Trophoblast cell (in vitro differentiated cells and primary cell): ENCODE results near the gene MCM3AP.

ENCODE experiments used
- DNase-seq, 2 donors: peaks; one replicate each; pipeline ENCODE4 v3.0.0-alpha.2; 2016
- H2AFZ ChIP-seq: 2 replicates; pipeline ENCODE4 v1.6.1; 2013; ENCODE audit warnings: low read length, moderate library complexity, mild to moderate bottlenecking; ENCODE audit not compliant: insufficient read depth, poor library complexity
- H2AK5ac ChIP-seq: 2 replicates; pipeline ENCODE4 v1.6.1; 2013; ENCODE audit warnings: mild to moderate bottlenecking, low read length
- H2BK120ac ChIP-seq: 2 replicates; pipeline ENCODE4 v1.6.1; 2013; ENCODE audit warnings: low read length, mild to moderate bottlenecking, moderate library complexity; ENCODE audit not compliant: insufficient read depth, poor library complexity
- H2BK12ac ChIP-seq: 2 replicates; pipeline ENCODE4 v1.6.1; 2013; ENCODE audit warnings: mild to moderate bottlenecking, low read length, moderate library complexity
- H2BK5ac ChIP-seq: 2 replicates; pipeline ENCODE4 v1.6.1; 2013; ENCODE audit warnings: low read length, low read depth, moderate library complexity, mild to moderate bottlenecking; ENCODE audit not compliant: poor library complexity
- H3K14ac ChIP-seq: 2 replicates; pipeline ENCODE4 v1.6.1; 2013; ENCODE audit warnings: mild to moderate bottlenecking, low read length
- H3K18ac ChIP-seq: 2 replicates; pipeline ENCODE4 v1.6.1; 2013; ENCODE audit warnings: mild to moderate bottlenecking, low read length
- H3K23ac ChIP-seq: 2 replicates; pipeline ENCODE4 v1.6.1; 2013; ENCODE audit warnings: low read length
- H3K27ac ChIP-seq: 2 replicates; pipeline ENCODE4 v1.5.1; 2013; ENCODE audit warnings: low read depth, mild to moderate bottlenecking, inconsistent platforms, low read length, moderate library complexity
- H3K27me3 ChIP-seq: 2 replicates; pipeline ENCODE4 v1.6.1; 2013; ENCODE audit warnings: inconsistent platforms, mild to moderate bottlenecking, low read length, moderate library complexity; ENCODE audit not compliant: insufficient read depth
- H3K36me3 ChIP-seq, 2 experiments: 1 replicate in 1 of 2; 2 replicates in 1 of 2; pipeline ENCODE4 v1.6.1; 2013; ENCODE audit warnings: low read length in 2 of 2, mild to moderate bottlenecking in 2 of 2, moderate library complexity in 1 of 2; ENCODE audit not compliant: insufficient read depth in 2 of 2, control insufficient read depth in 1 of 2
- H3K4ac ChIP-seq: 2 replicates; pipeline ENCODE4 v1.6.1; 2013; ENCODE audit warnings: low read depth, mild to moderate bottlenecking, low read length, moderate library complexity
- H3K4me1 ChIP-seq, 2 experiments: 1 replicate in 1 of 2; 2 replicates in 1 of 2; pipeline ENCODE4 v1.6.1; 2013; ENCODE audit warnings: low read length in 2 of 2, mild to moderate bottlenecking in 2 of 2, moderate library complexity in 1 of 2; ENCODE audit not compliant: insufficient read depth in 2 of 2, control insufficient read depth in 1 of 2
- H3K4me2 ChIP-seq: 2 replicates; pipeline ENCODE4 v1.6.1; 2013; ENCODE audit warnings: inconsistent platforms, mild to moderate bottlenecking, low read length, moderate library complexity
- H3K4me3 ChIP-seq: 2 replicates; pipeline ENCODE4 v1.5.1; 2013; ENCODE audit warnings: mild to moderate bottlenecking, low read depth, low read length, inconsistent platforms
- H3K79me1 ChIP-seq: one replicate; pipeline ENCODE4 v1.6.1; 2013; ENCODE audit warnings: low read length
- H3K79me2 ChIP-seq: 2 replicates; pipeline ENCODE4 v1.6.1; 2013; ENCODE audit warnings: low read length, mild to moderate bottlenecking; ENCODE audit not compliant: control insufficient read depth, insufficient read depth, poor library complexity
- H3K9ac ChIP-seq: 2 replicates; pipeline ENCODE4 v1.6.1; 2013; ENCODE audit warnings: mild to moderate bottlenecking, low read length
- H3K9me3 ChIP-seq: 2 replicates; pipeline ENCODE4 v1.6.1; 2013; ENCODE audit warnings: low read depth, mild to moderate bottlenecking, control low read depth, inconsistent platforms, low read length; ENCODE audit not compliant: insufficient read depth
- H4K12ac ChIP-seq: 2 replicates; pipeline ENCODE4 v1.6.1; 2013; ENCODE audit warnings: low read depth, mild to moderate bottlenecking, low read length, moderate library complexity
- H4K8ac ChIP-seq: 2 replicates; pipeline ENCODE4 v1.6.1; 2013; ENCODE audit warnings: low read depth, mild to moderate bottlenecking, low read length, moderate library complexity
- H4K91ac ChIP-seq: one replicate; pipeline ENCODE4 v1.6.1; 2013; ENCODE audit warnings: low read depth, mild to moderate bottlenecking, low read length, moderate library complexity
- WGBS: extraction: QIAGEN DNeasy Blood & Tissue Kit; methylation state at CpG from one replicate; pipeline ENCODE4 v1.1.7; 2013; ENCODE audit warnings: missing lambda C conversion rate; ENCODE audit not compliant: insufficient read length, insufficient coverage; ENCODE audit errors: extremely low coverage; 5-methylcytosine and 5-hydroxymethylcytosine counted together

The MCM3AP gene

DNA sequence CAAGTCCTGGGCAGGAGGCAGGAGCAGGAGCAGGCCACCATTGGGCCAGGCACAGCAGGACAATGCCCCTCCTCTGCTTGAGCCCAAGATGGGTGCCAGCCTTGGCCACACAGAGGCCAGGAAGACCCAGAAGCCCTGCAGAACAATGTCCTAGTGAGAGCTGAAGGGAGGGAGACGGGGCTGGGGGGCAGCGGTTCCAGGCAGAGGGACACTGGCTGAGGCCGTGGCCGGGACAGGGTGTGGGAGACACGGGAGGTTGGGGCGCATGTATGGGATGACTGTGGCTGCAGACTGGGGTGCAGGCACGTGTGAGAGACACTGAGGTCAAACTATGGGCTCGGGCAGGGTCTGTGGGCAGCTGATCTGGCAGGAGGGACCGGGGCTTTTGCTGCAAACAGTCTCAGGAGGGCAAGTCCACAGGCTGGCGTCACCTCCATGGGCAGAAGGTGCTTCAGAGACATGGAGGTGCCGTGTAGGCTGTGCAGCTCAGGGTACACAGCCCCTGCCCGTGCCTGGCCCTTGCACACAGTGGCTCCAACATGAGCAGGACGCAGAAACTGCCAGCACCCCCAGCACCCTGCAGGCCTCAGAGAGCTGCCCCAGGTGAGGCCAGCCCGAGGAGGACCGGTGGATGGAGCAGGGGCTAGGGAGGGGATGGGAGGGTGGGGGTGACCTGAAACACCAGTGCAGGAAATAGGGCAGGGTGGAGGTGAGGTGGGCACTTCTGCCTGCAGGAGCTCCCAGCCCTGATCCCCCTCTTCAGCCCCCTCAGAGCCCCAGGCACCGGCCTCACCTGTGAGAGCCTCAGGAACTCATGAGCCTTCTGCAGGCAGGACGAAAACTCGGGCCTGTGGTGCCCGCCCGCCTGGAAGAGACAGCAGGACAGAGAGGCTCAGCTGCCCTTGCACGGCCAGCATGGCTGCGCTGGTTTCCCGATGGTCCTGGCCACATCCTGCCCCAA is 76.4 kb downstream of the MCM3AP start:
- no peak overlapping the region for H2BK12ac ChIP-seq
- H3K79me2 ChIP-seq, result peaks cover 2% of the 10 kb centered on the region
- no peak overlapping the region for H4K12ac ChIP-seq
- H2BK120ac ChIP-seq, result no peak overlapping the region
- no peak for DNase-seq
- no peak overlapping the region for H3K27ac ChIP-seq
- no peak overlapping the region for H3K9ac ChIP-seq
- H3K36me3 ChIP-seq, result peaks cover 81 to 82% of the 10 kb centered on the region in 2 experiments
- H2BK5ac ChIP-seq, result no peak overlapping the region
- H3K23ac ChIP-seq, result no peak overlapping the region
- H3K4me2 ChIP-seq, result no peak overlapping the region
- no peak overlapping the region for H3K14ac ChIP-seq
- no peak overlapping the region for H3K18ac ChIP-seq
- H3K79me1 ChIP-seq, result peaks cover 11% of the 10 kb centered on the region
- H3K4ac ChIP-seq, result no peak overlapping the region
- H2AFZ ChIP-seq, result no peak overlapping the region
- no peak overlapping the region for H3K4me3 ChIP-seq
- H2AK5ac ChIP-seq, result no peak overlapping the region
- H3K27me3 ChIP-seq, result no peaks in the 10 kb centered on the region
- H3K4me1 ChIP-seq, result peaks cover 11 to 13% of the 10 kb centered on the region in 2 experiments
- H4K8ac ChIP-seq, result no peak overlapping the region
- no peak overlapping the region for H4K91ac ChIP-seq
- WGBS, result no CpG with 5 or more reads among the region's 23 CpGs
- no peaks in the 10 kb centered on the region for H3K9me3 ChIP-seq

DNA sequence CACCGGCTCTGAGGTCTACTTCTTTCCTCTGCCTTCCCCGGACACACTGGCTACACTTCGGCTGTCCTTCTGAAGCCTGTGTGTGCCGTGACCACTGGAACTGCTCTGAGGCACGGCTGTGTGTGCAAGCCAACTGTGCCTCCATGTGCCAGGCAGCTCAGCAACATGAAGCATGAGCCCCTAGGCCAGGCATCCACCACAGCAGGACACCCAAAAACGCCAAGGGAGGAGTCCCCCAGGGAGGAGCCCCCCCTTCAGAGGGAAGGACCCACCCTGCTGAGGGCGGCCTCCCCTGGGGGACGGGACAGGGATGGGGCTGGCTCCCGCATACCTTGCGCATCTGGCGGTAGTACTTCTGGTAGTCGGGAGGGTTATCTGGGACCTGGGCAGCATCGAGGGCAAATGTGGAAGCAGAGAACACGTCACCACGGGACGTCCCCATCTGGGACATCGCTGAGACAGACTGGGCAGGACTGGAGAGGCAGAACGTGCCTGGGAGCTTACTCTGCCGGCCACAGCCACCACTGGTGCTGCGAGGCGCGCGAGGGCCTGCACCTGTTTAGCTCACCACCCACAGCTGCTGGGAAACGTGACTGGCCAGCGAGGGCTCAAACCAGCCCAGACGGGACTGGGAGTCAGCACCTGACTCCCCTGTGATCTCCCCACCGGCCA is 77.4 kb downstream of the MCM3AP start:
- Histone ChIP-seq H3K4me1 (peaks cover 2 to 3% of the 10 kb centered on the region in 2 experiments), H4K91ac (no peak overlapping the region), H3K36me3 (peaks cover 83% of the 10 kb centered on the region in 2 experiments), H4K8ac (no peak overlapping the region), H2BK120ac (no peak overlapping the region), H3K4me2 (no peak overlapping the region), H2BK5ac (no peak overlapping the region), H3K4me3 (no peak overlapping the region), H3K4ac (no peak overlapping the region), H4K12ac (no peak overlapping the region), H3K18ac (no peak overlapping the region), H3K79me2 (peaks cover under 1% of the 10 kb centered on the region), H3K79me1 (peaks cover 6% of the 10 kb centered on the region), H3K27ac (no peak overlapping the region), H2BK12ac (no peak overlapping the region), H3K14ac (no peak overlapping the region), H2AK5ac (no peak overlapping the region), H3K27me3 (no peaks in the 10 kb centered on the region), H3K9ac (no peak overlapping the region), H3K23ac (no peak overlapping the region), H2AFZ (no peak overlapping the region), H3K9me3 (no peaks in the 10 kb centered on the region)
- no peak for DNase-seq
- WGBS, result no CpG with 5 or more reads among the region's 27 CpGs

DNA sequence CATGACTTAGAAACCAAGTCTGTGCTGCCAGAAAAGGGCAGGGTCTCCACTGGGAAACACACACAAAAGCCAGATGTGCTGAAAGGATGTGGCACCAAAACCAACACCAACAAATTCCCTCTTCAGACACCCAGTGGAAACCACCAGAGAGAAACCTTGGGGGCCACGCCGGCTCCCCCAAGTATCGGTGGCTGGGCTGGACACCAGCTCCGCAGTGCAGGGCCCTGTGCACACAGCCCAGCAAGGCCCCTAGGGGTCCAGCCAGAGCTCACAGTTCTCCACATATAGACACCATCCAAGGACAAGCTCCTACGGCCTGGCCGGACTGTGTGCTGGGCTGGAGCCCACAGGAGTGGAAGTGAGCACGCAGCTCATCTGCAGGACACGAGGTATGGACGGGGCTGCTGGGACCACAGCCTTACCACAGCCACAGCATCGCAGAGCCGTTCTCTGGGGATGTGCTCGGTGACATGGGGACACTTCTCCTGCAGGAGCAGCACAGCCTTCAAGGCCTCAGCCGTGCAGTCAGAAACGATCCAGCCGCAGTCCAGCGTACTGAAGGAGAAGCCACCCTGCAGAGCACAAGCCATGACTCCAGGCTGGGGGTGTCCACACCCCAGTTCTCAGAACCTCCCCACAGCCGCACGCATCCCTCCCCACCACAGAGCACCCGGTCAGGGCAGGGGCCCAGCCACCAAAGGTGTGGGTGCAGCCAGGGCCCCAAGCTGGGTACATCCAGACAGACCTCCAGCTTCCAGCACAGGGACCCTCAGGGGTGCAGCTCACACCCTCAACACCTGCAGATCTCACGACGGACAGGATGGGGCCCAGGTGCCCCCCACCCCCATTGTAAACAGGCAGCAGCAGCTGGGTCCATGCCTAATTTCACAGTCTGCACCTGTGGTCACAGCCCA is 78.1 kb downstream of the MCM3AP start:
- Histone ChIP-seq H3K4ac (no peak overlapping the region), H2AFZ (no peak overlapping the region), H3K18ac (no peak overlapping the region), H3K36me3 (peaks cover 81 to 82% of the 10 kb centered on the region in 2 experiments), H3K9ac (no peak overlapping the region), H3K79me2 (no peaks in the 10 kb centered on the region), H2BK5ac (no peak overlapping the region), H4K91ac (no peak overlapping the region), H2BK120ac (no peak overlapping the region), H3K4me1 (no peaks in the 10 kb centered on the region), H3K79me1 (peaks cover 2% of the 10 kb centered on the region), H3K4me2 (no peak overlapping the region), H3K27me3 (no peaks in the 10 kb centered on the region), H3K23ac (no peak overlapping the region), H2AK5ac (no peak overlapping the region), H4K12ac (no peak overlapping the region), H3K14ac (no peak overlapping the region), H3K9me3 (no peaks in the 10 kb centered on the region), H4K8ac (no peak overlapping the region), H3K4me3 (no peak overlapping the region), H3K27ac (no peak overlapping the region), H2BK12ac (no peak overlapping the region)
- DNase-seq, result no peak
- WGBS, result no CpG with 5 or more reads among the region's 21 CpGs
